ENCODE results near the gene PPP1R3D.
"Not testable (repeated sequence)": the region's sequence is repeated elsewhere in the genome, so short reads cannot be mapped to it uniquely, and the experiment has no call there.

PPP1R3D gene

GRCh38 chr20:59971428-59971827, 31.3 kb upstream of the PPP1R3D start:
- Histone ChIP-seq H3K36me3 (ENCODE audit: control insufficient read depth, insufficient read depth, low read length) (no peaks in the 10 kb centered on the region), H3K27me3 (replicated peaks; ENCODE audit: control insufficient read depth, insufficient read depth, low read length) (no peaks in the 10 kb centered on the region), H3K4me3 (replicated peaks; ENCODE audit: low read depth, low read length) (no peak overlapping the region)
- TF ChIP-seq, protein P1, sequence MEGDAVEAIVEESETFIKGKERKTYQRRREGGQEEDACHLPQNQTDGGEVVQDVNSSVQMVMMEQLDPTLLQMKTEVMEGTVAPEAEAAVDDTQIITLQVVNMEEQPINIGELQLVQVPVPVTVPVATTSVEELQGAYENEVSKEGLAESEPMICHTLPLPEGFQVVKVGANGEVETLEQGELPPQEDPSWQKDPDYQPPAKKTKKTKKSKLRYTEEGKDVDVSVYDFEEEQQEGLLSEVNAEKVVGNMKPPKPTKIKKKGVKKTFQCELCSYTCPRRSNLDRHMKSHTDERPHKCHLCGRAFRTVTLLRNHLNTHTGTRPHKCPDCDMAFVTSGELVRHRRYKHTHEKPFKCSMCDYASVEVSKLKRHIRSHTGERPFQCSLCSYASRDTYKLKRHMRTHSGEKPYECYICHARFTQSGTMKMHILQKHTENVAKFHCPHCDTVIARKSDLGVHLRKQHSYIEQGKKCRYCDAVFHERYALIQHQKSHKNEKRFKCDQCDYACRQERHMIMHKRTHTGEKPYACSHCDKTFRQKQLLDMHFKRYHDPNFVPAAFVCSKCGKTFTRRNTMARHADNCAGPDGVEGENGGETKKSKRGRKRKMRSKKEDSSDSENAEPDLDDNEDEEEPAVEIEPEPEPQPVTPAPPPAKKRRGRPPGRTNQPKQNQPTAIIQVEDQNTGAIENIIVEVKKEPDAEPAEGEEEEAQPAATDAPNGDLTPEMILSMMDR (IDR thresholded peaks at IDR 0.05; ENCODE audit: insufficient read depth, low read length, poor library complexity, severe bottlenecking), result no peak
- DNase-seq (ENCODE audit: extremely low read depth, insufficient read length), result no peak

DNA sequence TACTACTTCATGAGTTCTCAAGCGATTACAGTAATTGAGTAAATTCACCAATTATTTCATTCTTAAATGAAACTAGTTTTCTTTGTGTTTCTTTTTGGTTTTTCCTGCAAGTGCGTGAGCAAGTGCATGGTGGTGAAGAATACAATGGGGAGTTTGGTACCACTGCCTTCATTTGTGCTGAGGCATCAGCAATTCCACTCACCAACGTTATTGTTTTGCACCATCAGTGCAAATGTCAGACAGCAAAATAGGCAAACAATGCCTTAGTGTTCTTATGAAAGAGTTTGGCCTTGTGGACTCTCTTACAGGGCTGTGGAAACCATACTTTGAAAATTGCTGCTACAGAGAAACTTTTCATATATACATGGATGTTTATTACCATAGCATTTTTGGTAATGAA, 26.3 kb upstream of the PPP1R3D start:
- TF ChIP-seq, protein P1 (IDR thresholded peaks at IDR 0.05; ENCODE audit: insufficient read depth, low read length, poor library complexity, severe bottlenecking), result no peak
- Histone ChIP-seq H3K27me3 (replicated peaks; ENCODE audit: control insufficient read depth, insufficient read depth, low read length) (no peaks in the 10 kb centered on the region), H3K4me3 (replicated peaks; ENCODE audit: low read depth, low read length) (no peak overlapping the region), H3K36me3 (ENCODE audit: control insufficient read depth, insufficient read depth, low read length) (no peaks in the 10 kb centered on the region)
- no peak for DNase-seq (ENCODE audit: extremely low read depth, insufficient read length)

DNA sequence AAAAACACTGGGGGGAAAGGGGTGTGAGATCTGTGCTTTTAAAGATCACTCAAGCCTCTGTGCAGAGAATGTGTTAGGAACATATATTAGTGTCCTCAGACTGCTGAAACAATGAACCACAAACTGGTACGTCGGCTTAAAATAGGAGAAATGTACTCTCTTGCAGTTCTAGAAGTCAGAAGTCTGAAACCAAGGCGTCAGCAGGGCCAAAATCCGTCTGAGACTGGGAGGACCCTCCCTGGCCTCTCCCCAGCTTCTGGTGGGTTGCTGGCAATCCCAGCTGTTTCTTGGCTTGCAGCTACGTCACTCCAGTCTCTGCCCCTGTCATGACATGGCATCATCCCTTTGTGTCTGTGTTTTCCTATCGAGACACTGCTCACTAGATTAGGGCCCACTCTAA, 22.1 kb upstream of the PPP1R3D start:
- TF ChIP-seq, protein P1 (IDR thresholded peaks at IDR 0.05; ENCODE audit: insufficient read depth, low read length, poor library complexity, severe bottlenecking), result no peak
- DNase-seq (ENCODE audit: extremely low read depth, insufficient read length), result no peak
- no peaks in the 10 kb centered on the region for H3K27me3 ChIP-seq (replicated peaks; ENCODE audit: control insufficient read depth, insufficient read depth, low read length)
- no peaks in the 10 kb centered on the region for H3K36me3 ChIP-seq (ENCODE audit: control insufficient read depth, insufficient read depth, low read length)
- H3K4me3 ChIP-seq (replicated peaks; ENCODE audit: low read depth, low read length), result no peak overlapping the region

- H3K4me3 ChIP-seq (replicated peaks; ENCODE audit: low read depth, low read length), result no peak overlapping the region
- H3K36me3 ChIP-seq (ENCODE audit: control insufficient read depth, insufficient read depth, low read length), result no peaks in the 10 kb centered on the region
- DNase-seq (ENCODE audit: extremely low read depth, insufficient read length), result no peak
- H3K27me3 ChIP-seq (replicated peaks; ENCODE audit: control insufficient read depth, insufficient read depth, low read length), result no peaks in the 10 kb centered on the region
- TF ChIP-seq, protein P1 (IDR thresholded peaks at IDR 0.05; ENCODE audit: insufficient read depth, low read length, poor library complexity, severe bottlenecking), result no peak
These were observed 21.3 kb upstream of the PPP1R3D start for GRCh38 chr20:59961423-59961822.

GRCh38 chr20:59958626-59959025, 18.5 kb upstream of the PPP1R3D start:
- H3K27me3 ChIP-seq (replicated peaks; ENCODE audit: control insufficient read depth, insufficient read depth, low read length), result no peaks in the 10 kb centered on the region
- DNase-seq (ENCODE audit: extremely low read depth, insufficient read length), result no peak
- TF ChIP-seq, protein P1 (IDR thresholded peaks at IDR 0.05; ENCODE audit: insufficient read depth, low read length, poor library complexity, severe bottlenecking), result no peak
- no peaks in the 10 kb centered on the region for H3K36me3 ChIP-seq (ENCODE audit: control insufficient read depth, insufficient read depth, low read length)
- no peak overlapping the region for H3K4me3 ChIP-seq (replicated peaks; ENCODE audit: low read depth, low read length)

DNA sequence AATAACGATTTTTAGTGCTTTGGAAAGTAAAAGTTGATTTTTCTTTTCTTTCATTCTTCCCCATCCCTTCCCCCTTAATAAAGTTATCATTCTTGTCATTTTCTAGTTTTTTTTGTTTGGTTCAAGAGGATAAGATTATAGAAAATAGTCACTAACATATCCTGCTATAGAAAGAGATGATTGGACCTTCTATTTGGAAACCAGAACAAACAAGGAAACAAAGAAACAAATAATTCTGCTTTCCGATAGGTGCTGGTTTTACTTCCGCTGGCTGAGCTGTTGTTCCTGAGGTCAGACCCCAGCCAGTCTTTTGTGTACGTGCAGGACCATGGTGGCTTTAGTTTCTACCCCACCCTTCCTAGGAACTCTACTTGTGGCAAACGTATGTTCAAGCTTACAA, 18.0 kb upstream of the PPP1R3D start, which contains the start of gene CDH26:
Gene CDH26 (plus strand): TSS at position 301 of the 400 bp plus-strand sequence. CDS start 304 bp downstream, outside the sequence.
- no peaks in the 10 kb centered on the region for H3K27me3 ChIP-seq (replicated peaks; ENCODE audit: control insufficient read depth, insufficient read depth, low read length)
- TF ChIP-seq, protein P1 (IDR thresholded peaks at IDR 0.05; ENCODE audit: insufficient read depth, low read length, poor library complexity, severe bottlenecking), result no peak
- DNase-seq (ENCODE audit: extremely low read depth, insufficient read length), result no peak
- no peak within 1 kb of the TSS for H3K4me3 ChIP-seq (replicated peaks; ENCODE audit: low read depth, low read length)
- no peaks in the 10 kb centered on the region for H3K36me3 ChIP-seq (ENCODE audit: control insufficient read depth, insufficient read depth, low read length)

- not testable (repeated sequence) for DNase-seq (ENCODE audit: extremely low read depth, insufficient read length); H3K27me3 ChIP-seq (replicated peaks; ENCODE audit: control insufficient read depth, insufficient read depth, low read length); H3K36me3 ChIP-seq (ENCODE audit: control insufficient read depth, insufficient read depth, low read length); H3K4me3 ChIP-seq (replicated peaks; ENCODE audit: low read depth, low read length)
These were observed 17.5 kb upstream of the PPP1R3D start for GRCh38 chr20:59957568-59957967.

Measured in GM06990 (cell line).